GM12891 (cell line): ENCODE data around the gene ID3.

Experiments used
- DNase-seq: peaks from one replicate; pipeline ENCODE4 v3.0.0; 2011; ENCODE audit warnings: low spot score; ENCODE audit not compliant: insufficient read length
- FAIRE-seq: peaks from 2 replicates; lab custom pipeline; 2011; peaks lifted over from hg19 to GRCh38; lab: Jason Lieb, UNC
- PAX5 ChIP-seq: IDR thresholded peaks from 2 replicates; pipeline ENCODE4 v1.6.1; 2011; ENCODE audit warnings: low read length, moderate library complexity, mild to moderate bottlenecking; ENCODE audit not compliant: insufficient read depth, severe bottlenecking
- POLR2A ChIP-seq: IDR thresholded peaks from 2 replicates; pipeline ENCODE4 v1.6.1; 2011; ENCODE audit warnings: low read depth, low read length, control low read depth
- POLR2AphosphoS5 ChIP-seq: IDR thresholded peaks from 2 replicates; pipeline ENCODE4 v1.6.1; 2011; ENCODE audit warnings: low read depth, low read length, control low read depth
- POU2F2 ChIP-seq: IDR thresholded peaks from 2 replicates; pipeline ENCODE4 v1.6.1; 2011; ENCODE audit warnings: low read depth, mild to moderate bottlenecking, control low read depth, low read length, moderate library complexity
- SPI1 ChIP-seq: IDR thresholded peaks from 2 replicates; pipeline ENCODE4 v1.6.1; 2011; ENCODE audit warnings: low read depth, low read length, control low read depth
- TAF1 ChIP-seq: IDR thresholded peaks from 2 replicates; pipeline ENCODE4 v1.6.1; 2011; ENCODE audit warnings: low read depth, low read length, control low read depth

The ID3 gene

GRCh38 chr1:23576338-23577055 is 17.2 kb upstream of the ID3 start:
- TF ChIP-seq SPI1 (no peak), POLR2AphosphoS5 (no peak), PAX5 (no peak), POLR2A (no peak), POU2F2 (no peak), TAF1 (no peak)
- DNase-seq (no peak), FAIRE-seq (peak; percentile 85)

DNA sequence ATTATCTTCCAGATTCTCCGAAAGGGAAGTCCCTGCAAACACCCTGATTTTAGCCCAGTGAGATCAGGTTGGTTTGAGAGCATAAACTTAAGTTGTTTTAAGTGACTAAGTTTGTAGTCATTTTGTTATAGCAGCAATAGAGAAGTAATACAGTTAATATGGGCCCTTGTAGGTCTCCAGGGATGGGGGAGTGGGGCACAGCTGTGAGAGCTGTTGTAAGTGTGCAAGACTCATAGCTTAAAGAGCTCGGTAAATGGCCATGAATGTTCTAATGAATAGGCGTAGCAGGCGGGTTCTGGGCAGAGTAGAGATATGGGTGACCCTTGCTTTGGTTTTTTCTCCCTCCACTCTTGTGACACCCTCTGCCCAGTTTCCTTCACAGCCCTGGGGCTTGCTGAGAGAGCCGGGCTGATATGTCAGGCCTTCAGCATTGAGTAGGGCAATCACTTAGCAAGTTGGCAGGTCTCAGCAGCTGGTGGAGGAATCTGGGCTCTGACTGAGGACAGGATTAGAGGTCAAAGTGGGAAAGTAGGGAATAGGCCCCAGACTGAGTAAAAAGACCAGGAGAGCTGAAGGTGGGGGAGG is 16.0 kb upstream of the ID3 start:
- TF ChIP-seq PAX5 = no peak
- no peak for TF ChIP-seq POU2F2
- TF ChIP-seq POLR2A = no peak
- no peak for TF ChIP-seq TAF1
- FAIRE-seq (peak; percentile 26), DNase-seq (no peak)

DNA sequence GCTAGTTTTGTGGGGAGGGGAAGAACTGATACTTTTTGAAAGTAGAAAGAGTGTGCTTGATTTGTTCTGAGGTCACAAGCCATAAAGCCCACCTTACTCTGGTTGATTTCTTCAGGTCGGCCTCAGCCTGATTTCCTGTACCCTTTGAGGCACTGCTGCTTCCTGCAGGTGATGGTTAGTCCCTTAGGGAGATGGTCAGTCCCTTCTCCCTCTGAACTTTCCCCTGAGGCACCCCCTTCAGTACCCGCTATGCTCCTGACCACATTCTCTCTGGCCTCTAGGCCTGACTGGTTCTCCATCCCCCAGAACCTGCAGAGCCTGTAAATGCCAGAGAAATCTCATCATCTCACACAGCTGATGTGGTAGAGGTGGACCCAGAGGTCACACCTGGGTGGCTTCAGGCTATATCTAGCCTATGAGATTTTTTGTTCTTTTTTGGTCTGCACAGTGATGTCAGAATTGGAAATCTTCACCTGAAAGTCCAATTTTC is 15.0 kb upstream of the ID3 start:
- FAIRE-seq (peak; percentile 87), DNase-seq (no peak)
- TF ChIP-seq SPI1 = peak; percentile 2; the same call in 1 of the 2 replicates
- no peak; the same call in 1 of the 2 replicates for TF ChIP-seq POLR2AphosphoS5
- TF ChIP-seq POU2F2 = peak; percentile 26; the same call in 1 of the 2 replicates
- 0 out of 2 replicates have a peak, but pooled peaks have one; percentile 49 for TF ChIP-seq TAF1
- TF ChIP-seq PAX5 = peak; percentile 92
- TF ChIP-seq POLR2A = 0 out of 2 replicates have a peak, but pooled peaks have one; percentile 18

DNA sequence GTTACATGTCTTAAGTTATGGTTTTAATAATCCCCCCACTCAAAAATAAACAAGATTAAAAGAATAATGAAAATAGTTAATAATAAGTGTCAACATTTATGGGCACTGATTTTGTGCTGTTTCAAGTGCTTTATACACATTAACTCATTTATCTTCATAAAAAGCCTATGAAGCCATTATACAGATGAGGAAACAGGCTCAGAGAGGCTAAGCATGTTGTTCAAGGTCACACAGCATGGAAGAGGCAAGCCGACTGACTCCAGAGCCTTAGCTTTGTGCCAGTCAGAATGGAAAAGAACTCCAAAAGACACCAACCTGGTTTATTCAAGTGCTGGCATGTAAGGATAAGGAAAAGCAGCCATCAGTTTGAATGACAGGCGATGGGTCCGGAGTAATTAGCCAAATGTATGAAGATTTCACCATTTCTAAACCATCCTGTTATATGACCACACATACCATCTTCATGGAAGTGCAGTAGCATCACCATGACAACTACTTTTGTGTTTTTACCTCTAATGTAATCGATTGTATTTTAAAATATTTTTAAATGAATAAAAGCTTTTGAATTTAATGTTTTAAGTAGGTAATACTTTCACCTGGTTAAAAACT is 14.4 kb upstream of the ID3 start:
- TF ChIP-seq POLR2AphosphoS5 = no peak
- TF ChIP-seq POU2F2 = no peak
- no peak for TF ChIP-seq TAF1
- no peak for TF ChIP-seq PAX5
- TF ChIP-seq POLR2A = no peak
- TF ChIP-seq SPI1 = no peak
- DNase-seq (no peak), FAIRE-seq (peak; percentile 67)

GRCh38 chr1:23571465-23571864 is 12.2 kb upstream of the ID3 start:
- FAIRE-seq = peak; percentile 26
- TF ChIP-seq TAF1 (no peak), PAX5 (no peak), POU2F2 (no peak), POLR2AphosphoS5 (no peak), SPI1 (no peak), POLR2A (no peak)

DNA sequence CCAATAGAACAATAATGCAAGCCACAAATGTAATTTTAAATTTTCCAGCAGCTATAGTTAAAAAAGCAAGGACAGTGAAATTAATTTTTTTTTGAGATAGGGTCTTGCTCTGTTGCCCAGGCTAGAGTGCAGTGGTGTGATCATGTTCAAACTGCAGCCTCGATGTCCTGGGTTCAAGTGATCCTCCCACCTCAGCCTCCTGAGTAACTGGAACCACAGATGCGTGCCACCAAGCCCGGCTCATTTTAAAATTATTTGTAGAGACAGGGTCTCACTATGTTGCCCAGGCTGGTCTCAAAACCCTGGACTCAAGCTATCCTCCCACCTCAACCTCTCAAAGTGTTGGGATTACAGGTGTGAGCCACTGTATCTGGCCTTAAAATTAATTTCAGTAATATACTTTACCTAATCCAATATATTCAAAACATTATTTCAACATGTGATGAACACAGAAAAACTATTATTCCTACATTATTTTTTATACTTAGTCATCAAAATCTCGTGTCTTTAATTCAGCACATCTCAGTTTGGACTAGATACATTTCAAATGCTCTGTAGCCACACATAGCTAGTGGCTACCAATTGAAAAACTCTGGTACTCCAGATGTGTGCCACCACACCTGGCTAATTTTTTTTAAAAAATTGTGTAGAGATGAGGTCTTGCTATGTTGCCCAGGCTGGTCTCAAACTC is 10.8 kb upstream of the ID3 start:
- DNase-seq = no peak
- no peak for TF ChIP-seq TAF1
- TF ChIP-seq POLR2A = no peak
- TF ChIP-seq PAX5 = no peak
- TF ChIP-seq POLR2AphosphoS5 = no peak
- TF ChIP-seq POU2F2 = no peak
- TF ChIP-seq SPI1 = no peak
- no peak for FAIRE-seq

More at GRCh38 chr1:23571465-23571864, 12.2 kb upstream of the ID3 start:
- DNase-seq = no peak

GRCh38 chr1:23568608-23569383 is 9.5 kb upstream of the ID3 start:
- TF ChIP-seq POLR2AphosphoS5 = no peak
- TF ChIP-seq POU2F2 = no peak
- no peak for TF ChIP-seq TAF1
- no peak for TF ChIP-seq PAX5
- no peak for TF ChIP-seq POLR2A
- TF ChIP-seq SPI1 = no peak
- no peak for FAIRE-seq

DNA sequence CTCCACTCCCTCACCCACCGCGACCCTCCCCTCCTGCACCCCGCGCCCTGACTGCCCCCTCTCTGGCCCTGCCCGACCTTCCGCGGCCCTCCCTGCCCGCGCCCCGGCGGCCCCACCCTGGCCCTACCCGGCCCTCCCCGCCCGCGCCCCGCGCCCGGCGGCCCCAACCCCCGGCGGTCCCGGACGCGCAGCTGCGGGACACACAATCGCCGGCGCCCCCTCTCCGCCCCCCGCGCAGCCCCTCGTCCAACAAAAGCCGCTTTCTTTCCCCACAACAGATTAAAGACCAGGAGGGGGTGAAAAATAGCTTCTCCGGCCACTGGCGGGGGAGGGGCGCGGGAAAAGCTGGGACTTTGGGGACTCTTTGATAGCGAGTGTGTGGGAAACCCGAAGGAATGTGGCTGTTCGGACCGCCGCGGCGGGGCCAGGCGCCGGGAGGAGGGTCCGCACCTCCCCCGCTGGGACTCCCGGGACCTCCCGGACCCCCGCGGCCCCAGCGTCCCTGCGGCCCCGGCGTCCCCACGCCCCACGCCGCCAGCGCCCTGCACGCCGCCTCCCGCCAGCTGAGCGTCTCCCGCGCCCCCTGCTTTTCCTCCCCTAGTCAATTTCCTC is 8.8 kb upstream of the ID3 start:
- TF ChIP-seq SPI1 (no peak), POLR2A (no peak), TAF1 (no peak), POLR2AphosphoS5 (no peak), POU2F2 (no peak), PAX5 (no peak)
- DNase-seq = no peak
- no peak for FAIRE-seq

More at GRCh38 chr1:23568608-23569383, 9.5 kb upstream of the ID3 start:
- DNase-seq = no peak
